DND-41 (cell line): ENCODE results near the gene ADRB2.

ENCODE experiments used
- CTCF ChIP-seq: IDR thresholded peaks from 2 replicates; pipeline ENCODE4 v1.5.1; 2012; ENCODE audit warnings: borderline replicate concordance, low read length, moderate library complexity, mild to moderate bottlenecking; ENCODE audit not compliant: poor library complexity, severe bottlenecking; ENCODE audit errors: extremely low read depth
- EZH2 ChIP-seq: IDR thresholded peaks from 3 replicates; pipeline ENCODE4 v1.6.1; 2012; ENCODE audit warnings: borderline replicate concordance, low read depth, mild to moderate bottlenecking, moderate library complexity, low read length, inconsistent platforms; ENCODE audit not compliant: severe bottlenecking

DNA sequence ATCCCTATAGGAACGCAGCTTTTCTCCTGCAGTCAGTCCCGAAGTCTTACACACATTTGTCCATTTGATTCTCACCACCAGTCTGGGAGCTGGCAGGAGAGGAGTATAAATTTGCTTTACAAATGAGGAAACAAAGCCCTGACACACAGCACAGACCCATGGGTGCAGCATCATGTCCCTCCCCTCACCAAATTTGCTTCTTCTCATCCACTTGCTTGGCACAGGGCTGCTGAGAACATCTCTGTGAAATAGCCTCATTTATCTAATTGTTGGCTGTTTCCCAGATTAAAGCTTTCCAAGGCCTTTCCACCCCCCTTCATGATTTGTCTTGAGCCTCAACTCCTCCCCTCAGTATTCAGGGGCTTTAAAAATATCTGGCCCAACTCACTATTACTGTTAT lies 11.3 kb upstream of the ADRB2 start:
- TF ChIP-seq CTCF, result no peak
- TF ChIP-seq EZH2, result no peak
